GM18858 (cell line): ENCODE results near the gene CTSG.
"Not testable (repeated sequence)": the region's sequence is repeated elsewhere in the genome, so short reads cannot be mapped to it uniquely, and the experiment has no call there.

Source experiments
- ATAC-seq: cut with Tn5 transposase; IDR thresholded peaks from one replicate; pipeline ENCODE4 v1.9.1; 2021; ENCODE audit not compliant: unreplicated experiment

The CTSG gene

GRCh38 chr14:24576182-24576581 is at the start of gene CTSG:
Gene CTSG, minus strand, starts transcription at chr14:24576250. Its CDS starts 27 bp downstream, at chr14:24576223.
- ATAC-seq: no peak

GRCh38 chr14:24613747-24614146 is 37.7 kb upstream of the CTSG start:
- ATAC-seq: no peak

- ATAC-seq: peak; percentile 50
Observed at GRCh38 chr14:24613241-24613640, 37.2 kb upstream of the CTSG start.

GRCh38 chr14:24612196-24612595 is 36.1 kb upstream of the CTSG start:
- ATAC-seq: no peak

- peak; percentile 32 for ATAC-seq
Observed at GRCh38 chr14:24609655-24610344, 33.8 kb upstream of the CTSG start, which contains the start of gene GZMH. Gene GZMH, minus strand, starts transcription at chr14:24609685. Its CDS starts 72 bp downstream, at chr14:24609613.

- ATAC-seq: no peak
Observed at GRCh38 chr14:24607635-24608514, 31.8 kb upstream of the CTSG start.

- no peak for ATAC-seq
Observed at GRCh38 chr14:24607081-24607480, 31.0 kb upstream of the CTSG start.

GRCh38 chr14:24606297-24606696 is 30.2 kb upstream of the CTSG start:
- no peak for ATAC-seq

- peak; percentile 73 for ATAC-seq
Observed at GRCh38 chr14:24605435-24606190, 29.6 kb upstream of the CTSG start.

GRCh38 chr14:24597403-24597802 is 21.4 kb upstream of the CTSG start:
- ATAC-seq: no peak

GRCh38 chr14:24595073-24595808 is 19.2 kb upstream of the CTSG start:
- ATAC-seq: no peak

GRCh38 chr14:24591004-24591403 is 15.0 kb upstream of the CTSG start:
- not testable (repeated sequence) for ATAC-seq

GRCh38 chr14:24584402-24584801 is 8.4 kb upstream of the CTSG start:
- not testable (repeated sequence) for ATAC-seq

GRCh38 chr14:24578558-24578957 is 2.5 kb upstream of the CTSG start:
- ATAC-seq: no peak

- no peak for ATAC-seq
Observed at GRCh38 chr14:24576771-24577170, 721 bp upstream of the CTSG start.

- no peak for ATAC-seq
Observed at GRCh38 chr14:24574206-24574774, 1.8 kb downstream of the CTSG start.

GRCh38 chr14:24566318-24566717 is 9.7 kb downstream of the CTSG start:
- no peak for ATAC-seq

- no peak for ATAC-seq
Observed at GRCh38 chr14:24565766-24566165, 10.3 kb downstream of the CTSG start.

GRCh38 chr14:24563505-24563904 is 12.5 kb downstream of the CTSG start:
- no peak for ATAC-seq

GRCh38 chr14:24556756-24557155 is 19.3 kb downstream of the CTSG start:
- ATAC-seq: no peak
